H54 (cell line): ENCODE data around the gene NPAS3.

Experiments used
- DNase-seq: peaks from one replicate; pipeline ENCODE4 v3.0.0; 2011; ENCODE audit warnings: low spot score, mixed read lengths; ENCODE audit not compliant: insufficient read length
- FAIRE-seq: peaks from 3 replicates; lab custom pipeline; 2011; peaks lifted over from hg19 to GRCh38; lab: Jason Lieb, UNC
- POLR2A ChIP-seq: IDR thresholded peaks from 2 replicates; pipeline ENCODE4 v1.6.1; 2011; ENCODE audit warnings: low read depth, mild to moderate bottlenecking, low read length

The NPAS3 gene

GRCh38 chr14:33323979-33324378, 385.3 kb downstream of the NPAS3 start:
- FAIRE-seq (no peak), DNase-seq (no peak)
- TF ChIP-seq POLR2A = no peak

- TF ChIP-seq POLR2A = no peak
- DNase-seq (no peak), FAIRE-seq (no peak)
Observed at GRCh38 chr14:33331176-33331949, 392.7 kb downstream of the NPAS3 start.

- FAIRE-seq (no peak), DNase-seq (no peak)
Observed at GRCh38 chr14:33332497-33332896, 393.8 kb downstream of the NPAS3 start.

GRCh38 chr14:33335366-33335765, 396.7 kb downstream of the NPAS3 start:
- no peak for DNase-seq
- TF ChIP-seq POLR2A = no peak
- FAIRE-seq = no peak

More at GRCh38 chr14:33332497-33332896, 393.8 kb downstream of the NPAS3 start:
- TF ChIP-seq POLR2A = no peak

- FAIRE-seq = no peak
- TF ChIP-seq POLR2A = no peak
Observed at GRCh38 chr14:33342299-33342974, 403.8 kb downstream of the NPAS3 start.

GRCh38 chr14:33343016-33343415, 404.3 kb downstream of the NPAS3 start:
- DNase-seq (no peak), FAIRE-seq (no peak)
- no peak for TF ChIP-seq POLR2A

More at GRCh38 chr14:33342299-33342974, 403.8 kb downstream of the NPAS3 start:
- DNase-seq = no peak

- no peak for FAIRE-seq
- no peak for TF ChIP-seq POLR2A
Observed at GRCh38 chr14:33347796-33348195, 409.1 kb downstream of the NPAS3 start.

GRCh38 chr14:33348510-33348909, 409.8 kb downstream of the NPAS3 start:
- no peak for TF ChIP-seq POLR2A
- DNase-seq (no peak), FAIRE-seq (no peak)

More at GRCh38 chr14:33347796-33348195, 409.1 kb downstream of the NPAS3 start:
- DNase-seq = no peak

GRCh38 chr14:33349871-33350270, 411.2 kb downstream of the NPAS3 start:
- no peak for TF ChIP-seq POLR2A
- DNase-seq (no peak), FAIRE-seq (no peak)

GRCh38 chr14:33350366-33350990, 411.8 kb downstream of the NPAS3 start:
- FAIRE-seq = no peak
- no peak for TF ChIP-seq POLR2A
- DNase-seq = no peak

GRCh38 chr14:33352821-33353220, 414.1 kb downstream of the NPAS3 start:
- TF ChIP-seq POLR2A = no peak
- FAIRE-seq (no peak), DNase-seq (no peak)

GRCh38 chr14:33356181-33356580, 417.5 kb downstream of the NPAS3 start:
- TF ChIP-seq POLR2A = no peak
- FAIRE-seq (no peak), DNase-seq (no peak)

- TF ChIP-seq POLR2A = no peak
- FAIRE-seq = no peak
- no peak for DNase-seq
Observed at GRCh38 chr14:33357225-33358010, 418.7 kb downstream of the NPAS3 start.
